ENCODE measurements around the gene ATP5ME.

- no peak for TF ChIP-seq CTCF (IDR thresholded peaks at IDR 0.05)
- TF ChIP-seq POLR2A (IDR thresholded peaks at IDR 0.05), result no peak
These were observed 19.6 kb downstream of the ATP5ME start for GRCh38 chr4:654503-654845.
